Anterior cingulate cortex (tissue), 58 donors: ENCODE data around the gene CD248.
"Not testable (repeated sequence)": the region's sequence is repeated elsewhere in the genome, so short reads cannot be mapped to it uniquely, and the experiment has no call there.

Experiments
- DNase-seq, 58 donors: peaks; one replicate each; lab custom pipeline; 2025; lab: John Stamatoyannopoulos, UW

The CD248 gene

GRCh38 chr11:66330931-66331330 is 14.1 kb upstream of the CD248 start:
- no peak for DNase-seq

- no peak for DNase-seq
Observed at GRCh38 chr11:66329165-66329673, 12.4 kb upstream of the CD248 start.

- peak in 54 of 58 donors; percentile 20 to 84 (median 57) for DNase-seq
Observed at GRCh38 chr11:66328302-66329144, 11.7 kb upstream of the CD248 start.

GRCh38 chr11:66328031-66328301 is 11.1 kb upstream of the CD248 start:
- no peak for DNase-seq

- no peak for DNase-seq
Observed at GRCh38 chr11:66327171-66328030, 10.6 kb upstream of the CD248 start.

- DNase-seq: no peak
Observed at GRCh38 chr11:66326261-66327111, 9.6 kb upstream of the CD248 start.

- DNase-seq: no peak
Observed at GRCh38 chr11:66325263-66325671, 8.4 kb upstream of the CD248 start.

- no peak for DNase-seq
Observed at GRCh38 chr11:66324664-66325063, 7.8 kb upstream of the CD248 start.

- no peak for DNase-seq
Observed at GRCh38 chr11:66323684-66324083, 6.8 kb upstream of the CD248 start.

- no peak for DNase-seq
Observed at GRCh38 chr11:66322732-66323427, 6.0 kb upstream of the CD248 start.

GRCh38 chr11:66321606-66322005 is 4.8 kb upstream of the CD248 start:
- no peak for DNase-seq

- not testable (repeated sequence) for DNase-seq
Observed at GRCh38 chr11:66320748-66321147, 3.9 kb upstream of the CD248 start.

GRCh38 chr11:66320289-66320688 is 3.4 kb upstream of the CD248 start:
- not testable (repeated sequence) for DNase-seq

- no peak for DNase-seq
Observed at GRCh38 chr11:66318600-66318970, 1.7 kb upstream of the CD248 start.

GRCh38 chr11:66317723-66318599 is 1.1 kb upstream of the CD248 start:
- peak in 5 of 58 donors; percentile 11 to 63 (median 40) for DNase-seq

GRCh38 chr11:66317322-66317722 is 478 bp upstream of the CD248 start:
- peak in 2 of 58 donors; percentile 17 to 22 for DNase-seq

- DNase-seq: no peak
Observed at GRCh38 chr11:66315921-66316811, 678 bp downstream of the CD248 start.

- DNase-seq: no peak
Observed at GRCh38 chr11:66315498-66315885, 1.4 kb downstream of the CD248 start.
